Common myeloid progenitor, CD34-positive (primary cell): ENCODE data around the gene MAGI1.

Experiments used
- CTCF ChIA-PET: fragments of 350-600 bp; sonication (Branson Sonifier 250); formaldehyde crosslinking; loops from one replicate; lab custom pipeline; 2021; ENCODE audit warnings: antibody characterized with exemption; lab: Charles Lee
- POLR2A ChIA-PET: fragments of 350-600 bp; sonication (Branson Sonifier 250); formaldehyde crosslinking; loops from one replicate; lab custom pipeline; 2021; ENCODE audit warnings: antibody characterized with exemption; lab: Charles Lee
- DNase-seq, 3 donors: peaks; one replicate each; pipeline versions ENCODE4 v3.0.0 to v3.0.0-alpha.2; 2013
- H3K27ac ChIP-seq, 2 experiments: 1 replicate in 1 of 2; 2 replicates in 1 of 2; pipeline ENCODE4 v1.7.0; 2013; ENCODE audit warnings: inconsistent platforms in 2 of 2, low read length in 2 of 2, mild to moderate bottlenecking in 2 of 2, low read depth in 1 of 2, moderate library complexity in 1 of 2; ENCODE audit not compliant: severe bottlenecking in 2 of 2, insufficient read depth in 1 of 2, poor library complexity in 1 of 2
- H3K27me3 ChIP-seq, 5 experiments: replicated peaks in 2 of 5; 1 replicate in 3 of 5; 2 replicates in 2 of 5; pipeline versions ENCODE4 v1.6.1 to v1.7.0; 2013; ENCODE audit warnings: low read length in 4 of 5, mild to moderate bottlenecking in 2 of 5, moderate library complexity in 2 of 5, inconsistent platforms in 1 of 5; ENCODE audit not compliant: insufficient read depth in 5 of 5, control insufficient read depth in 4 of 5
- H3K36me3 ChIP-seq, 4 experiments: 1 replicate in 2 of 4; 2 replicates in 2 of 4; pipeline versions ENCODE4 v1.6.1 to v1.7.0; 2013; ENCODE audit warnings: low read length in 3 of 4, control low read depth in 1 of 4, mild to moderate bottlenecking in 1 of 4; ENCODE audit not compliant: control insufficient read depth in 4 of 4, insufficient read depth in 4 of 4
- H3K4me1 ChIP-seq, 4 experiments: 1 replicate in 3 of 4; 2 replicates in 1 of 4; pipeline versions ENCODE4 v1.6.1 to v1.7.1; 2013; ENCODE audit warnings: low read length in 3 of 4, mild to moderate bottlenecking in 3 of 4, control low read depth in 1 of 4, inconsistent platforms in 1 of 4, moderate library complexity in 1 of 4; ENCODE audit not compliant: control insufficient read depth in 4 of 4, insufficient read depth in 4 of 4; ENCODE audit errors: control extremely low read depth in 1 of 4
- H3K4me3 ChIP-seq, 7 experiments: 1 replicate in 4 of 7; 2 replicates in 3 of 7; pipeline versions ENCODE4 v1.5.1 to v1.7.0; 2013; ENCODE audit warnings: mild to moderate bottlenecking in 7 of 7, low read length in 6 of 7, moderate library complexity in 6 of 7, inconsistent platforms in 2 of 7, low read depth in 2 of 7, control low read depth in 1 of 7; ENCODE audit not compliant: insufficient read depth in 4 of 7, control insufficient read depth in 1 of 7; ENCODE audit errors: extremely low read depth in 1 of 7
- H3K9me3 ChIP-seq, 5 experiments: 1 replicate in 4 of 5; 2 replicates in 1 of 5; pipeline versions ENCODE4 v1.6.1 to v1.7.1; 2013; ENCODE audit warnings: low read length in 4 of 5, mild to moderate bottlenecking in 2 of 5, inconsistent platforms in 1 of 5, low read depth in 1 of 5, moderate library complexity in 1 of 5; ENCODE audit not compliant: control insufficient read depth in 4 of 5, insufficient read depth in 2 of 5; ENCODE audit errors: control extremely low read depth in 1 of 5
- WGBS: methylation state at CpG from one replicate; pipeline ENCODE4 v1.1.5; 2013; ENCODE audit not compliant: insufficient coverage; 5-methylcytosine and 5-hydroxymethylcytosine counted together

Gene MAGI1

GRCh38 chr3:65398953-65399352 lies 639.8 kb downstream of the MAGI1 start:
- Histone ChIP-seq H3K4me1 (no peaks in the 10 kb centered on the region), H3K27ac (no peak overlapping the region), H3K27me3 (peaks cover 0 to 8% (median 4%) of the 10 kb centered on the region in 5 experiments), H3K36me3 (no peaks in the 10 kb centered on the region), H3K9me3 (no peaks in the 10 kb centered on the region), H3K4me3 (no peak overlapping the region)
- CTCF ChIA-PET = no interaction called here
- POLR2A ChIA-PET = no interaction called here
- no peak for DNase-seq

- H3K36me3 ChIP-seq = no peaks in the 10 kb centered on the region
- DNase-seq = no peak
- H3K27me3 ChIP-seq = peaks cover 0 to 6% (median 2%) of the 10 kb centered on the region in 5 experiments
- no peaks in the 10 kb centered on the region for H3K4me1 ChIP-seq
- no peak overlapping the region for H3K4me3 ChIP-seq
- CTCF ChIA-PET = no interaction called here
- POLR2A ChIA-PET = no interaction called here
- H3K27ac ChIP-seq = no peak overlapping the region
- H3K9me3 ChIP-seq = no peaks in the 10 kb centered on the region
These were observed 642.6 kb downstream of the MAGI1 start for GRCh38 chr3:65396078-65396477.

GRCh38 chr3:65391068-65391467 lies 647.6 kb downstream of the MAGI1 start:
- POLR2A ChIA-PET = no interaction called here
- Histone ChIP-seq H3K36me3 (no peaks in the 10 kb centered on the region), H3K27ac (no peak overlapping the region), H3K4me1 (no peaks in the 10 kb centered on the region), H3K27me3 (peaks cover 0 to 2% (median 0%) of the 10 kb centered on the region in 5 experiments), H3K4me3 (no peak overlapping the region), H3K9me3 (no peaks in the 10 kb centered on the region)
- no peak for DNase-seq
- WGBS = 80% methylated on average over 2 of the region's 5 CpGs
- CTCF ChIA-PET = no interaction called here

- Histone ChIP-seq H3K9me3 (no peaks in the 10 kb centered on the region), H3K27me3 (peaks cover 0 to 2% (median 0%) of the 10 kb centered on the region in 5 experiments), H3K27ac (no peak overlapping the region), H3K4me1 (peaks cover 0 to 2% (median 0%) of the 10 kb centered on the region in 4 experiments), H3K4me3 (no peak overlapping the region), H3K36me3 (no peaks in the 10 kb centered on the region)
- ChIA-PET CTCF (interaction anchor here (0.5 kb wide), 1 partner anchor 856 kb away, joined by 4 read pairs; no protein-coding TSS in a partner anchor), POLR2A (no interaction called here)
- 100% methylated on average over 1 of the region's 4 CpGs for WGBS
- DNase-seq = no peak
These were observed 652.9 kb downstream of the MAGI1 start for GRCh38 chr3:65385805-65386204.

- 98% methylated on average over 9 of the region's 10 CpGs for WGBS
- H3K36me3 ChIP-seq = no peaks in the 10 kb centered on the region
- ChIA-PET CTCF (no interaction called here), POLR2A (no interaction called here)
- H3K4me1 ChIP-seq = peaks cover 0 to 2% (median 0%) of the 10 kb centered on the region in 4 experiments
- peaks cover 0 to 2% (median 0%) of the 10 kb centered on the region in 5 experiments for H3K9me3 ChIP-seq
- DNase-seq = no peak
- H3K27me3 ChIP-seq = no peaks in the 10 kb centered on the region
- no peak overlapping the region for H3K27ac ChIP-seq
- no peak overlapping the region for H3K4me3 ChIP-seq
These were observed 657.2 kb downstream of the MAGI1 start for GRCh38 chr3:65381496-65382010.

GRCh38 chr3:65379223-65379622 lies 659.5 kb downstream of the MAGI1 start:
- over 99% methylated on average over 24 of the region's 35 CpGs for WGBS
- no peak for DNase-seq
- no peak overlapping the region for H3K27ac ChIP-seq
- H3K9me3 ChIP-seq = peaks cover 0 to 2% (median 0%) of the 10 kb centered on the region in 5 experiments
- no peaks in the 10 kb centered on the region for H3K36me3 ChIP-seq
- H3K4me1 ChIP-seq = peaks cover 0 to under 1% (median 0%) of the 10 kb centered on the region in 4 experiments
- no peaks in the 10 kb centered on the region for H3K27me3 ChIP-seq
- CTCF ChIA-PET = interaction anchor here (0.9 kb wide), 1 partner anchor 846 kb away, joined by 4 read pairs; no protein-coding TSS in a partner anchor
- POLR2A ChIA-PET = no interaction called here
- no peak overlapping the region for H3K4me3 ChIP-seq

- no peaks in the 10 kb centered on the region for H3K4me1 ChIP-seq
- 100% methylated on average over 2 of the region's 2 CpGs for WGBS
- no peak overlapping the region for H3K27ac ChIP-seq
- peaks cover 0 to 3% (median 1%) of the 10 kb centered on the region in 5 experiments for H3K9me3 ChIP-seq
- ChIA-PET CTCF (interaction anchor here (0.8 kb wide), 1 partner anchor 9 kb away, joined by 3 read pairs; no protein-coding TSS in a partner anchor), POLR2A (no interaction called here)
- no peaks in the 10 kb centered on the region for H3K36me3 ChIP-seq
- no peak overlapping the region for H3K4me3 ChIP-seq
- DNase-seq = no peak
- H3K27me3 ChIP-seq = no peaks in the 10 kb centered on the region
These were observed 661.1 kb downstream of the MAGI1 start for GRCh38 chr3:65377637-65378036.
